Smooth muscle cell of the pulmonary artery (primary cell): Measurements from ENCODE around the gene SGK2. TPM values are rescaled to one million over a fixed set of nuclear protein-coding genes. Genes with fewer than 3 reads are reported as not detected.

ENCODE experiments used
- total RNA-seq: library from RNA; depleted of rRNA; stranded (reverse); fragments of >200 nt; gene quantifications from 2 replicates; pipeline ENCODE4 v1.2.3, GENCODE V29; 2014

SGK2 gene
- 0.73 and 0.85 TPM in 2 replicates for total RNA-seq

GRCh38 chr20:43558412-43559146, at the start of gene SGK2:
Gene SGK2, plus strand, starts transcription at chr20:43559027. Its CDS starts 7,469 bp downstream, at chr20:43566496.

DNA sequence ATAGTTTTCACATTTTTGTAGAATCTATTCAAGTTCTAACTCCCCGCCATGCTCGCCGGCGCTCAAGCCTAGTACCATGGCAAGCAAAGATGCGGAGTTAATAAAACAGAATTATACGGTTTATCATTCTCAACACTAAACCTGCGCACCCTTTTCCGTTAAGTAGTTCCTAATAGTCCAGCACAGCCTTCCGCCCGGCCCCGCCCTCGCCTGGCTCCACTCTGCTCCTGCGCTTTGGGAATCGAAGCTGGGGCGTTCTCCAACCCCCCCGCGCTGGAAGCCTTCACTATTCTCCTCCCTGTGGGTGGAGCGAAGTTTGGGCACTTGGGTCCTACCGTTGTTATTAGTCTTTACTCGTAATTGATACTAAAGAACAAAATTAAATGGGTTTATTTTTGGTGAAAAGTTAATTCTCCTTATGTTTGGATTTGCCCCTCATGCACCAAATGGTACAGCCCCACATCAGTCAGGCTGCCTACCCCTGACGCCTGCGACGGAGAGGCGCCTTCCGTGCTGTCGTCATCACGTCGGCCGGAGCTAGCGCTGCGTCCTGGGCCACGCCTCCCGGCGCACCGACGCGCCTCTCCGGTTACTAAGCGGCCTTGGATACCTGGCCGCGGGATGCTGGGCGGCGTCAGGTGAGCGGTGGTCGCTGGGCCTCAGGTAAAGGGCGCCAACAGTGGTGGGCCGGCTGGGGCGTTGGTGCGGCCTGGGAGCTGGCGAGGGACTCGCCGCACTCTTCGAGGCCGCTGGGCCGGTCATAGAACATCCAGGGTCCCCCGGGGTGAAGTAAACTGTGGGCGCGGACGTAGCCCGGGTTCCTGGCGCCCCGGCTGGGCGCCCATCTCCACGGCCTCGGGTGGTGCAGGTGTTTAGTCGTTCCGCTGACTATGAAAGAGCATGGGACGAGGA, 31.8 kb downstream of the SGK2 start, which contains the start of gene IFT52:
Gene IFT52 (plus strand): TSS at position 546 of the 912 bp plus-strand sequence. CDS start 3,762 bp downstream, outside the sequence.

Other genes starting within 250 kb of the SGK2 start
- 42.7 and 44.6 TPM in 2 replicates for gene SRSF6, start 101.1 kb upstream of the SGK2 start, total RNA-seq
- gene L3MBTL1, start 51.3 kb upstream of the SGK2 start, total RNA-seq: 5.7 and 7.5 TPM in 2 replicates
- gene IFT52, start 31.9 kb downstream of the SGK2 start, total RNA-seq: 35.6 and 38.8 TPM in 2 replicates
- gene MYBL2, start 108.1 kb downstream of the SGK2 start, total RNA-seq: 1.3 and 2.4 TPM in 2 replicates
- gene GTSF1L, start 168.0 kb downstream of the SGK2 start, total RNA-seq: not detected in 2 replicates